H1 (cell line): Measurements from ENCODE around the gene FXYD3. TPM values are rescaled to one million over a fixed set of nuclear protein-coding genes. Genes with fewer than 3 reads are reported as not detected.

Source experiments
- CTCF ChIA-PET: fragments of 300-600 bp; sonication (Branson Sonifier 250); formaldehyde crosslinking; loops from one replicate; lab custom pipeline; 2021; ENCODE audit not compliant: partially characterized antibody; lab: Charles Lee
- POLR2A ChIA-PET: fragments of 300-600 bp; sonication (Branson Sonifier 250); formaldehyde crosslinking; loops from one replicate; lab custom pipeline; 2021; ENCODE audit warnings: inconsistent platforms; ENCODE audit not compliant: partially characterized antibody; lab: Charles Lee
- DNase-seq, 2 experiments: peaks; one replicate each; pipeline versions ENCODE4 v3.0.0 to v3.0.0-alpha.2; 2010 to 2022; ENCODE audit warnings: low spot score in 2 of 2, low read depth in 1 of 2, mixed read lengths in 1 of 2
- FAIRE-seq: peaks from 2 replicates; lab custom pipeline; 2011; peaks lifted over from hg19 to GRCh38; lab: Jason Lieb, UNC
- H2AFZ ChIP-seq: 2 replicates; pipeline ENCODE4 v1.8.1; 2012; ENCODE audit warnings: low read length, inconsistent platforms
- H2AK5ac ChIP-seq: 2 replicates; pipeline ENCODE4 v1.6.1; 2013; ENCODE audit warnings: low read depth, low read length
- H2BK120ac ChIP-seq: replicated peaks from 2 replicates; pipeline ENCODE3; 2013; ENCODE audit warnings: low read depth, low read length, inconsistent platforms
- H2BK12ac ChIP-seq: 2 replicates; pipeline ENCODE4 v1.6.1; 2013; ENCODE audit warnings: low read depth, low read length
- H2BK15ac ChIP-seq: 2 replicates; pipeline ENCODE4 v1.6.1; 2013; ENCODE audit warnings: low read length
- H2BK20ac ChIP-seq: 2 replicates; pipeline ENCODE4 v1.6.1; 2013; ENCODE audit warnings: low read length
- H2BK5ac ChIP-seq: 2 replicates; pipeline ENCODE4 v1.6.1; 2013; ENCODE audit warnings: low read depth, low read length
- H3K14ac ChIP-seq: 2 replicates; pipeline ENCODE4 v1.6.1; 2013; ENCODE audit warnings: inconsistent platforms; ENCODE audit not compliant: insufficient read length
- H3K18ac ChIP-seq: 2 replicates; pipeline ENCODE4 v1.6.1; 2013; ENCODE audit warnings: low read length; ENCODE audit errors: extremely low read depth
- H3K23ac ChIP-seq: 2 replicates; pipeline ENCODE4 v1.6.1; 2013; ENCODE audit warnings: inconsistent platforms; ENCODE audit not compliant: insufficient read length
- H3K23me2 ChIP-seq: 2 replicates; pipeline ENCODE4 v1.6.1; 2013; ENCODE audit warnings: low read depth, low read length
- H3K27ac ChIP-seq: 2 replicates; pipeline ENCODE4 v1.6.1; 2011; ENCODE audit warnings: low read depth, low read length, inconsistent platforms
- H3K27me3 ChIP-seq, 4 experiments: replicated peaks in 1 of 4; 1 replicate in 1 of 4; 2 replicates in 3 of 4; pipeline versions ENCODE4 v1.6.1 to v1.8.1; 2011 to 2013; ENCODE audit warnings: low read length in 3 of 4, mild to moderate bottlenecking in 3 of 4, inconsistent platforms in 2 of 4, mixed read lengths in 2 of 4, moderate library complexity in 1 of 4; ENCODE audit not compliant: control insufficient read depth in 3 of 4, insufficient read depth in 3 of 4; ENCODE audit errors: extremely low read depth in 1 of 4
- H3K36me3 ChIP-seq, 4 experiments: 2 replicates each; pipeline versions ENCODE4 v1.6.1 to v1.8.1; 2011 to 2013; ENCODE audit warnings: mild to moderate bottlenecking in 4 of 4, low read length in 3 of 4, moderate library complexity in 2 of 4, control low read depth in 1 of 4, inconsistent platforms in 1 of 4; ENCODE audit not compliant: insufficient read depth in 4 of 4, control insufficient read depth in 2 of 4
- H3K4ac ChIP-seq: replicated peaks from 2 replicates; pipeline ENCODE3; 2013; ENCODE audit warnings: low read length, low read depth, mixed read lengths, inconsistent platforms; ENCODE audit not compliant: insufficient read length
- H3K4me1 ChIP-seq, 4 experiments: replicated peaks in 1 of 4; 1 replicate in 1 of 4; 2 replicates in 3 of 4; pipeline versions ENCODE4 v1.6.1 to v1.8.1; 2011 to 2013; ENCODE audit warnings: low read length in 3 of 4, inconsistent platforms in 2 of 4, mixed read lengths in 1 of 4; ENCODE audit not compliant: insufficient read depth in 4 of 4, control insufficient read depth in 3 of 4
- H3K4me2 ChIP-seq, 2 experiments: 2 replicates each; pipeline versions ENCODE4 v1.6.1 to v1.8.1; 2011 to 2013; ENCODE audit warnings: low read depth in 2 of 2, low read length in 2 of 2, control low read depth in 1 of 2, inconsistent platforms in 1 of 2, mild to moderate bottlenecking in 1 of 2; ENCODE audit not compliant: insufficient read depth in 1 of 2
- H3K4me3 ChIP-seq, 4 experiments: fragments of 200-600, 300-600 bp in 1 of 4; sonication (generic), shearing (Covaris generic), sonication (Bioruptor Twin) in 1 of 4; 2 replicates each; pipeline versions ENCODE4 v1.5.1 to v1.8.1; 2011 to 2016; ENCODE audit warnings: low read length in 4 of 4, low read depth in 3 of 4, control low read depth in 2 of 4, inconsistent platforms in 2 of 4, mild to moderate bottlenecking in 2 of 4, mixed read lengths in 1 of 4, moderate library complexity in 1 of 4; ENCODE audit not compliant: insufficient read depth in 2 of 4; ENCODE audit errors: extremely low read depth in 1 of 4
- H3K56ac ChIP-seq: replicated peaks from 2 replicates; pipeline ENCODE3; 2013; ENCODE audit warnings: low read depth, mild to moderate bottlenecking, mixed read lengths, low read length, inconsistent platforms; ENCODE audit not compliant: insufficient read length
- H3K79me1 ChIP-seq: 2 replicates; pipeline ENCODE4 v1.6.1; 2013; ENCODE audit warnings: low read depth, low read length, control low read depth
- H3K79me2 ChIP-seq, 2 experiments: 2 replicates each; pipeline versions ENCODE4 v1.6.1 to v1.8.1; 2012 to 2013; ENCODE audit warnings: low read length in 2 of 2, mild to moderate bottlenecking in 2 of 2, inconsistent platforms in 1 of 2; ENCODE audit not compliant: insufficient read depth in 2 of 2, control insufficient read depth in 1 of 2
- H3K9ac ChIP-seq, 4 experiments: replicated peaks in 1 of 4; 1 replicate in 1 of 4; 2 replicates in 3 of 4; pipeline versions ENCODE4 v1.6.1 to v1.8.1; 2011 to 2013; ENCODE audit warnings: low read depth in 3 of 4, low read length in 3 of 4, control low read depth in 2 of 4, mild to moderate bottlenecking in 2 of 4, moderate library complexity in 2 of 4, inconsistent platforms in 1 of 4; ENCODE audit errors: extremely low read depth in 1 of 4
- H3K9me3 ChIP-seq, 2 experiments: 2 replicates each; pipeline versions ENCODE4 v1.6.1 to v1.8.1; 2012 to 2013; ENCODE audit warnings: mild to moderate bottlenecking in 2 of 2, moderate library complexity in 2 of 2, control low read depth in 1 of 2, inconsistent platforms in 1 of 2, low read depth in 1 of 2, low read length in 1 of 2, mixed read lengths in 1 of 2; ENCODE audit not compliant: insufficient read depth in 2 of 2
- H4K20me1 ChIP-seq, 2 experiments: replicated peaks in 1 of 2; 2 replicates each; pipeline versions ENCODE3 to v1.8.1; 2011 to 2013; ENCODE audit warnings: inconsistent platforms in 2 of 2, low read length in 2 of 2, mild to moderate bottlenecking in 1 of 2; ENCODE audit not compliant: insufficient read depth in 2 of 2, control insufficient read depth in 1 of 2
- H4K5ac ChIP-seq: 2 replicates; pipeline ENCODE4 v1.6.1; 2013; ENCODE audit warnings: low read length, low read depth, mixed read lengths, inconsistent platforms; ENCODE audit not compliant: insufficient read length
- H4K8ac ChIP-seq: 2 replicates; pipeline ENCODE4 v1.8.0; 2013; ENCODE audit warnings: mild to moderate bottlenecking, moderate library complexity, low read length, inconsistent platforms; ENCODE audit not compliant: insufficient read depth; ENCODE audit errors: extremely low read depth
- H4K91ac ChIP-seq: replicated peaks from 2 replicates; pipeline ENCODE3; 2013; ENCODE audit warnings: low read length, mixed read lengths, inconsistent platforms; ENCODE audit not compliant: insufficient read length
- HDAC2 ChIP-seq, 2 experiments: fragments of 300-600 bp in 1 of 2; sonication (generic) in 1 of 2; IDR thresholded peaks; 2 replicates each; pipeline ENCODE4 v1.6.1; 2011 to 2012; ENCODE audit warnings: low read depth in 2 of 2, low read length in 2 of 2, mild to moderate bottlenecking in 2 of 2, moderate library complexity in 2 of 2, borderline replicate concordance in 1 of 2, inconsistent platforms in 1 of 2
- SAP30 ChIP-seq: fragments of 300-600 bp; sonication (generic); IDR thresholded peaks from 2 replicates; pipeline ENCODE4 v1.7.1; 2012; ENCODE audit warnings: low read length, moderate library complexity, mild to moderate bottlenecking, inconsistent platforms; ENCODE audit not compliant: insufficient read depth, insufficient replicate concordance
- WGBS, 2 experiments: shearing (Covaris generic) in 1 of 2; methylation state at CpG; one replicate each; pipeline versions ENCODE4 v1.1.6 to v1.1.7; 2013 to 2015; ENCODE audit warnings: low lambda C conversion rate in 2 of 2, mixed read lengths in 2 of 2, inconsistent platforms in 1 of 2, low coverage in 1 of 2, missing lambda C conversion rate in 1 of 2; ENCODE audit not compliant: insufficient replicate concordance in 2 of 2, insufficient coverage in 1 of 2, insufficient read length in 1 of 2; ENCODE audit errors: extremely low coverage in 1 of 2, missing lambda C conversion rate in 1 of 2; 5-methylcytosine and 5-hydroxymethylcytosine counted together
- polyA plus RNA-seq, 7 experiments: library from polyadenylated mRNA; depleted of rRNA in 3 of 7; stranded (reverse) in 5 of 7; unstranded in 2 of 7; fragments of >200 nt in 5 of 7; fragments of 200-250 nt in 2 of 7; gene quantifications; 1 replicate in 5 of 7; 2 replicates in 1 of 7; 4 replicates in 1 of 7; pipeline versions ENCODE4 v1.2.1 to v1.2.3, GENCODE V29; 2011 to 2013; ENCODE audit warnings: missing spikeins in 2 of 7, mixed read lengths in 2 of 7
- total RNA-seq: library from RNA; stranded (reverse); fragmentation: NEBNext Ultra II Directional; extraction: Animal tissue kit (Norgen Biotek cat#: 25700); gene quantifications from 2 replicates; pipeline ENCODE4 v1.2.1, GENCODE V29; 2021

The FXYD3 gene
- total and polyA plus RNA-seq, 2 of the 8 experiments (the other 6 are each of a cell fraction or from before 2014, with no cell fraction given), result 0.33 TPM; not detected in 1

GRCh38 chr19:35162471-35163326 is 47.1 kb downstream of the FXYD3 start:
- H4K20me1 ChIP-seq, result peaks cover 0 to 3% of the 10 kb centered on the region in 2 experiments
- H3K27ac ChIP-seq, result no peak overlapping the region
- no peak overlapping the region for H3K18ac ChIP-seq
- POLR2A ChIA-PET, result interaction anchor here (0.8 to 2.4 kb wide), 9 partner anchors 8 to 96 kb away, joined by 3 to 21 read pairs (median 3); partner anchors contain the start of genes FXYD5 and FXYD7
- TF ChIP-seq SAP30 (no peak), HDAC2 (IDR thresholded peaks at IDR 0.05; ENCODE audit: borderline replicate concordance in 1 of 2, low read depth in 2 of 2, low read length in 2 of 2) (no peak)
- H3K23me2 ChIP-seq, result no peaks in the 10 kb centered on the region
- H3K23ac ChIP-seq, result no peak overlapping the region
- H3K4me3 ChIP-seq, result no peak overlapping the region
- H4K8ac ChIP-seq, result no peak overlapping the region
- H2BK15ac ChIP-seq, result no peak overlapping the region
- no peak overlapping the region for H4K5ac ChIP-seq
- H3K56ac ChIP-seq, result no peak overlapping the region
- no peak overlapping the region for H2BK120ac ChIP-seq
- H3K4ac ChIP-seq, result no peak overlapping the region
- H3K4me2 ChIP-seq, result no peak overlapping the region
- H3K14ac ChIP-seq, result no peak overlapping the region
- H3K27me3 ChIP-seq, result no peaks in the 10 kb centered on the region
- CTCF ChIA-PET, result interaction anchor here (0.7 to 2.4 kb wide), 8 partner anchors 9 to 56 kb away, joined by 3 to 13 read pairs (median 4); partner anchors contain the start of gene FXYD5
- no peaks in the 10 kb centered on the region for H3K79me2 ChIP-seq
- H3K9me3 ChIP-seq, result 0 out of 4 replicates have a peak, but pooled peaks cover 0 to 2% of the 10 kb centered on the region in 2 experiments
- H3K4me1 ChIP-seq, result no peaks in the 10 kb centered on the region
- FAIRE-seq (no peak), DNase-seq (no peak)
- H2BK5ac ChIP-seq, result no peak overlapping the region
- WGBS, 2 experiments, result 92% methylated on average over 6 of the region's 6 CpGs; no CpG with 5 or more reads in 1 of the 2 experiments
- H2AK5ac ChIP-seq, result no peak overlapping the region
- H2BK12ac ChIP-seq, result no peak overlapping the region
- H3K36me3 ChIP-seq, result peaks cover 10 to 68% (median 45%) of the 10 kb centered on the region in 4 experiments; a peak in 7 of 8 replicates
- H2AFZ ChIP-seq, result no peak overlapping the region
- H4K91ac ChIP-seq, result no peak overlapping the region
- H3K9ac ChIP-seq, result no peak overlapping the region
- no peaks in the 10 kb centered on the region; the same call in 1 of the 2 replicates for H3K79me1 ChIP-seq
- H2BK20ac ChIP-seq, result no peak overlapping the region
